NCI-H2196 (cell line): ENCODE results near the gene AMD1.
"Not testable (repeated sequence)": the region's sequence is repeated elsewhere in the genome, so short reads cannot be mapped to it uniquely, and the experiment has no call there.

ENCODE experiments used
- DNase-seq: peaks from one replicate; lab custom pipeline; 2025; ENCODE audit not compliant: unreplicated experiment; lab: John Stamatoyannopoulos, UW

Gene AMD1

DNA sequence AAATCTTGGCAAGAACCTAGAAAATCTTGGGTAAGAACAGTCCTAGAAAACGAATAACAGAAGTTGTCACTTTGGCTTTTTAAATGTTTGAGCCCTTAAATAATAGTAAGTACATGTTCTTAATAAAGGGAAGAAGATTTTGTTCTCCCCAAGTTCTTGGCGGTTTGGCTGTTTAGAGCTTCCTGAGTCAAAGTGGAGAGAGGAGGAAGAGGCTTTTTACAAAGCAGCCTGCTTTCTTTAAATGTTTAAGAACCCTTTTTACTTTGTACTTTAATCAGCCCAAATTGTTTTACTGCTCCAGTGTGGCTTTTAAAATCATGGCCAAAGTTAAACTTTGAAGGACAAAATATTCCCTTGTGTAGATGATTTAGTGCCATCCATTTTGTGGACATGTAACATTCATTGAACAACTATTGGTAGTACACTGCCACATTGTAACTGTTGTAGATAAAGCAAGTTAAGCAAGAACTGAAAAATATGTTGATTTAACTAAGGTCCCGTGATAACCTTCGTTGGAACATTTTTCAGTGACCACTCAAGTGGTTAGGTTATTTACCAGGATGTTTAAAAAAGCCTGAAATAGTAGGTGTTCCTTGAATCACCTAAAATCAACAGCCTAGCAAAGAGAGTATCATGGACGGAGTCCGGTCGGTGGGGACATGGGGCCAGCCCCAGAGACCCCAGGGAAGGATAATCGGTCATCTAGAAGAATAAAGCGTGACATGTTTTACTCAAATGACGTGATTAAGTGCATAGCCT lies 2.4 kb downstream of the AMD1 start:
- no peak for DNase-seq

DNA sequence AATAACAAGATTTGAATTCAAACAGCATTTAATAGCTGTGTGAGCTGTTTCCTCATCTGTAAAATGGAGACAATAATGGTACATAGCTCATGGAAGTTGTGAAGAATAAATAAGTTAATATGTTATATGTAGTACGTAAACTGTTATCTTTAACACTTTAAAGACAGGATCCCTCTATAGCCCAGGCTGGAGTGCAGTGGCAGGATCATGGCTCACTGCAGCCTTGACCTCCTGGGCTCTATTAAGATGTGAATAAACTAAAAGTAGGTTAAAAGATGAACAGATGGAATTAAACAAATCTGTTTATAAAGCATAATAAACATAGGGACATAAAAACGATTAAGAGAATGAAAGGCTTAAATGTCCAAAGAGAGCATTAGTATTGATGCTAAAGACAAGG lies 3.0 kb downstream of the AMD1 start:
- no peak for DNase-seq

DNA sequence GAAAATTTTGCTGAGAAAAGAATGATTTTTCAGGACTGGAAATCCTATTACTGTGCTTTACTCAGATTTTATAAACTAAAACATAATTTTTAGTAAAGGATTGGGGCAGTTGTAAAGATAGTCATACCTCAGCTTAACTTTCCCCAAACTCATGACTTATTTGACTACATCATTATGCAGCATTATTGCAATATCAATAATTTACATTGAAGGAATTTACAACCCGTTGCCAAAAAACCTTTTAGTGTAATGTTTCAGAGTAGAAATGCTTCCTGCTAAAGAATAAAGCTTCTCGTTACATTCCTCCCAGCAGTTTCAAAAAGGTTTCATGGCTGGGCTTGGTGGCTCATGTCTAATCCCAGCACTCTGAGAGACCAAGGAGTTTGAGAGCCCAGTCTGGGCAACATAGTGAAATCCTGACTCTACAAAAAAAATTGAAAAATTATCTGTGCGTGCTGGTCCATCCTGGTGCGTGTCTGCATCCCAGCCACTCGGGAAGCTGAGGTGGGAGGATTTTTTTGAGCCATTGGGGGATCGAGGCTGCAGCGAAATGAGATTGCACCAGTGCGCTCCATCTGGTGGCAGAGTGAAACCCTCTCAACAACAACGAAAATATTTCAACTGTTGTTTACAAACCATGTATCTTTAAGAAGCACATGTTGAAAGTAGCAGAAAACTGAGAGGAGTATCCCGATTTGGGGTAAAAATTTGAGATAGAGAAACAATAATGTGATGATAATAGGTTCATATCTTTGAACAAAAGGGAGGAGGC lies 4.4 kb downstream of the AMD1 start:
- DNase-seq: no peak

DNA sequence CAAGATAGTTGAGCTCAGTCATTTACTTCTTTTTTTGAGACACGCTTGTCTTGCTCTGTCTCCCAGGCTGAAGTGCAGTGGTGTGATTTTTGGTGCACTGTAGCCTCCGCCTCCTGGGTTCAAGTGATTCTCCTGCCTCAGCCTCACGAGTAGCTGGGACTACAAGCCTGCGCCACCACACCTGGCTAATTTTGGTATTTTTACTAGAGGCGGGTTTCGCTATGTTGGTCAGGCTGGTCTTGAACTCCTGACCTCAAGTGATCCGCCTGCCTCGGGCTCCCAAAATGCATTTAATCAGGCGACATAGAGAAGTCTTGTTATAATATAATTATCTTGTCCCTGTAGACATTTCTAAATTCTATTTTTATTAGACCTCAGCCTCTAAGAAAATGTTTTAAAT lies 6.1 kb downstream of the AMD1 start:
- DNase-seq: no peak

DNA sequence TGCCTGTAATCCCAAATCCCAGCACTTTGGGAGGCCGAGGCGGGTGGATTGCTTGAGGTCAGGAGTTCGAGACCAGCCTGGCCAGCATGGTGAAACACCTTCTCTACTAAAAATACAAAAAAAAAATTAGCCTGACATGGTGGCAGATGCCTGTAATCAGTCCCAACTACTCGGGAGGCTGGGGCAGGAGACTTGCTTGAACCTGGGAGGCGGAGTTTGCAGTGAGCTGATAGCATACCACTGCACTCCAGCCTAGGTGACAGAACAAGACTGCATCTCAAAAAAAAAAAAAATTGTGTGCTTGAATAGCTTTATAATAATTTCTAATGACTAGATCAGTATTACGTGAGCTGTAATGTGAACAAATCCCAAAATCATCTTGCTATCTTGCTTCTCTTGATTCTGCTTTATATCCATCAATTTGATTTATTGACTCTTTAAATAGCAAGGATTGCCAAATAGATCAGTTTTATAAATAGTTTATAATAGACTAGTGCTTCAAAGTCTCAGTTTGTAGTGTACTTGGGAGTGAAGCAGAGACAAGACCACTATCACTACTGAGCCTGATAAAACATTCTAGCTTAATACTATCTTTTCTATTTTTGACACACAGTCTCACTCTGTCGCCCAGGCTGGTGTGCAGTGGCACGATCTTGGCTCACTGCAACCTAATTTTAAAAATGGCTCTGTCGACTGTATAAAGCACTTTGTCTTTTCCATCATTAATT lies 7.1 kb downstream of the AMD1 start:
- no peak for DNase-seq

DNA sequence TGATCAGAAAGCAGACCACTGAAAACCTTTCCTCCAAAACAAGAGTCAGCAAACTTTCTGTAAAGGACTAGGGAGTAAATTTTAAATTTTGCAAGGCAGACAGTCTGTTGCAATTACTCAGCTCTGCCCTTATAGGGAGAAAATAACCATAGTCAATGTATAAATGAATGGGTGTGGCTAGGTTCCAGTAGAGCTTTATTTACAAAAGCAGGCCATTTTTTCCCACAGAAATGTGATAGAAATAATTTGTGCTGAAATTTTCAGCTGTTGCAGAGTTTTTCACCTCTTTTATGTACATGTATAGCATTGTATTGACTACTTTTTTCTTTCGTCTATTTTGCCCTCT lies 7.7 kb downstream of the AMD1 start:
- DNase-seq: no peak

DNA sequence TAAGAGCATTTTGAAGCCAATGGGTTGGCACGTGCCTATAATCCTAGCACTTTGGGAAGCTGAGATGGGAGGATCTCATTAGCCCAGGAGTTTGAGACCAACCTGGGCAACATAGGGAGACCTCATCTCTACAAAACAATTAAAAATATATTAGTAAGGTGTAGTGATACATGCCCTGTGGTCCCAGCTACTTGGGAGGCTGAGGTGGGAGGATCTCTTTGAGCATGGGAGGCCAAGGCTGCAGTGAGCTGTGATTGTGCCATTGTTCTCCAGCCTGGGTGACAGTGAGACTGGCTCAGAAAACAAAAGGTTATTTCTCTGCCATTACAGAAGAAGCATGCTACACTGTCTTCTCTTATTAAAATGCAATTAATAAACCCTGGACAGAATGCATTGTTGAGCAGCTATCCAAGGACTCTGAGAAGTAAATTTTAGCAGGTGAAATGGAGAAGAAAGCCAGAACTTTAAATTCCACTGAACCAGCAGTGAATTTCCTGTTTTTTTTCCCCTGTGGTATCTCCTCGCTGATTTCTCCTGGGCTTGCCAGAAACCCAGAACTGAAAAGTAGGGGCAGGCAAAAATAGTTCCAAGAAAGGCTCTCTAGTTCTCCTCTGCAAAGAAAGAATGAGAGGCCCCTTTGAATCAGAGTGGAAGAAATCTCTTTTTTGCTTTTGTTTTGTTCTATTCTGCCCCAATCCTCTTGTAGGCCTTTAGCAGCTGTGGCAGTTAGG lies 8.4 kb downstream of the AMD1 start:
- DNase-seq: no peak

DNA sequence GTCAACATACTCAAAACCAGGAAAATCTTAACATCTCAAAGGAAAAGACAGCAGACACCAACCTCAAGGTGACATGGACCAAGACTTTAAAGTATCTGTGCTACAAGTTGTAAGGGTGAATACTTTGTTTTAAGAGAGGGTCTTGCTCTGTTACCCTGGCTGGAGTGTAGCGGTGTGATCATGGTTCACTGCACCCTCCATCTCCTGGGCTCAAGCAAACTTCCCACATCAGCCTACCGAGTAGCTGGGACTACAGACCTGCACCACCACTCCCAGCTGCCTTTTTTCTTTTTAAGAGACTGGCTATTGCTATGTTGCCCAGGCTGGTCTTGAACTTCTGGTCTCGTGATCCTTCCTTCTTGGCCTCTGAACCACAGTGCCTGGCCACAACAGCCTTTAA lies 9.7 kb downstream of the AMD1 start:
- no peak for DNase-seq

DNA sequence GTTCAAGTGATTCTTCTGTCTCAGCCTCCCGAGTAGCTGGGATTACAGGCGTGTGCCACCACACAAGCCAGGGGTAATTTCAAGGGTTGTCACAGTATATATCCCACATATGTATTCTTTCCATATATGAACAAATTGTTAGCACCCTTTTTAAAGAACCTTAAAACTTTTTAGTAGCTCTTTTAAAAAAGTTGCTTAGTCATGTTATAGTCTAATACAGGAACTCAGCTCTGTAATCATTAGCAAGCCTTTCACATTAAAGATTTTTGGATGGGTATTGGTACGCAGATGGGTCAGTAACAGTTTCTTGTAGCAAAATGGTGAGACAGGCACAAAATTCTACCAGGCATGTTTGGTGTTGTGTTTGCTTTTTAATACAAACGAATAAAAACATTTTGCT lies 10.9 kb downstream of the AMD1 start:
- DNase-seq: no peak

DNA sequence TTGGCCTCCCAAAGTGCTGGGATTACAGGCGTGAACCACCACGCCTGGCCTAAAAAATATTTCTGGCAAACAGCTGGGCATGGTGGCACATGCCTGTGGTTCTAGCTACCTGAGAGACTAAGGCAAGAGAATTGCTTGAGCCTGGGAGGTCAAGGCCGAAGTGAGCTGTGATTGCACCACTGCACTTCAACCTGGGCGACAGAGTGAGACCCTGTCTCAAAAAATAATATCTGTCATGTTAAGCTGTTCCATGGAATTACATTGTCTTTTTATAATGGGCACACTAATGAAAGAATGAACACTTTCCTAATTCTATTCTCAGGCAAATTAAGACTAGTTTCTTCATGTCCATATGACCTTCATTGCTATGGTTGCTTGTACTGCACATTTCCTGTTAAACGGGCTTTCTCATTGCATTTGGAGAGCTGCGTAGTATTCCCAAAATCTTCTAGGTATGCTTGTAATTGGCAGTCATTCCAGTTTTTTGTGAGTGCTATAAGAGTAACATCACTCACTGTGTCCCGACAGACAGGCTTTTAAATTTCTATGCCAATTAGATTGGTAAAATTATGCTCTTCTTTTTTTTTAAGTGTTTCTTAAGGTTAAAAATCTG lies 12.1 kb downstream of the AMD1 start:
- DNase-seq: no peak

DNA sequence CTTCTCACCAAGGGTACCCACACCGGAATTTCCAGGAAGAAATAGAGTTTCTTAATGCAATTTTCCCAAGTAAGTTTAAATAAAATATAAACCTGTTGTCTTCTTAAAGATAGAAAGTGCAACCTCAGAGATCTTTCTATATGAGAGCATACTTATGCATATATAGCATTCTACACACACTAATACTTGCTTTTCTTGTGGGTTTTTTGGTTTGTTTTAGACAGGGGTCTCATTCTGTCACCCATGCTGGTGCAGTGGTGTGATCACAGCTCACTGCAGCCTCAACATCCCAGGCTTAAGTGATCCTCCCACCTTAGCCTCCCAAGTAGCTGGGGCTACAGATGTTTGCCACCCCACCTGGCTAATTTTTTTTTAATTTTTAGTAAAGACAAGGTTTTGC lies 15.7 kb downstream of the AMD1 start:
- DNase-seq: no peak

DNA sequence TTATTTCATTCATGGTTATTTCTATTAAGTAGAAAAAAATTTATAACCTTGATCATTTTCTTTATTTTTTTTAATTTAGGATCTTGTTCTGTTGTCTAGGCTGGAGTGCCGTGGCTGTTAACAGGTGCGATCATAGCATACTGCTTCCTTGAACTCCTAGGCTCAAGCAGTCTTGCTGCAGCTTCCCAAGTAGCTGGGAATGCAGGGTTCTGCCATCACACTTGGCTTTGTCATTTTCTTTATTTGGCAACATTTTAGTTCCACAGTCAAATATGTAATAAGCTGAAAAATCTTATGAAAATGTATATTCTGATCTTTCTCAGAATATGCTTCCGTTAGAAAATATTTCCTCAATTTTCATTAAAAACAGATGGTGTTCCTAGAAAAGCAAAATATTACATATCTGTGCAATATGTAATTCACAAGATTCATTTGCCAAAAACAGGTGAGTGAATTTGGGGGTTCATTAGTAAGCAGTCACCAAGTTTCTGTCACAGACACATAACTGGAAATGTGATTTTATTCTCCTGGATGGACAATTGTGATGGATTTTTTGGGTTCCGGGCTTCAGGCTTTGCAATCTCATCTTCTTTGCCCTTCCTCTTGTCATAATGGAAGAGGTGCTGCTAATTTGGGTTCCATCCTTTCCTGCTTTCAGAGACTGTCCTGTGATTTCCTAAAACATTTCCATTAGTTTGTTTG lies 21.5 kb downstream of the AMD1 start:
- DNase-seq: no peak

DNA sequence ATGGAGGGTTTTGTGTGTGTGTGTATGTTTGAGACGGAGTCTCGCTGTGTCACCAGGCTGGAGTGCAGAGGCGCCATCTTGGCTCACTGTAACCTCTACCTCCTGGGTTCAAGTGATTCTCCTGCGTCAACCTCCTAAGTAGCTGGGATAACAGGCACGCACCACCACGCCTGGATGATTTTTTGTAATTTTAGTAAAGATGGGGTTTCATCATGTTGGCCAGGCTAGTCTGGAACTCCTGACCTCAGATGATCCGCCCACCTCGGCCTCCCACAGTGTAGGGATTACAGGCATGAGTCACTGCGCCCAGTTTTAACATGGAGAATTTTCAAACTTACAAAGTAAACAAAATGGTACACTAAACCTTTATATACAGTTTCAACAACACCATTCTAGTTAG lies 22.8 kb downstream of the AMD1 start:
- no peak for DNase-seq

DNA sequence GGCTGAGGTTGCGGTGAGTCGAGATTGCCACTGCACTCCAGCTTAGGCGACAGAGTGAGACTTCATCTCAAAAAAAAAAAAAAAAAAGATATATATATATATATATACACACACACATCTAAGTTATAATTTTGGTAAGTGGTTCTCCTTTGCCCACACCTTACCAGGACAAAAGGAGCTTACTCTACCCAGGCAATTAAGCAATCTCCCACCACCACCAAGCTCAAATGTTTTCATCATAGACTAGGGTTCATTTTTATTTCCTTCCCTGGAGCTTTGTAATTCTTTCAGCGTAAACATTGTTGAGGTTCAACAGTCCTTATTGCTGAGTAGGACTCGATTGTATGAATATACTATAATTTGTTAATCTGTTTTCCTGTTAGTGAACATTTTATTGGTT lies 23.5 kb downstream of the AMD1 start:
- no peak for DNase-seq

DNA sequence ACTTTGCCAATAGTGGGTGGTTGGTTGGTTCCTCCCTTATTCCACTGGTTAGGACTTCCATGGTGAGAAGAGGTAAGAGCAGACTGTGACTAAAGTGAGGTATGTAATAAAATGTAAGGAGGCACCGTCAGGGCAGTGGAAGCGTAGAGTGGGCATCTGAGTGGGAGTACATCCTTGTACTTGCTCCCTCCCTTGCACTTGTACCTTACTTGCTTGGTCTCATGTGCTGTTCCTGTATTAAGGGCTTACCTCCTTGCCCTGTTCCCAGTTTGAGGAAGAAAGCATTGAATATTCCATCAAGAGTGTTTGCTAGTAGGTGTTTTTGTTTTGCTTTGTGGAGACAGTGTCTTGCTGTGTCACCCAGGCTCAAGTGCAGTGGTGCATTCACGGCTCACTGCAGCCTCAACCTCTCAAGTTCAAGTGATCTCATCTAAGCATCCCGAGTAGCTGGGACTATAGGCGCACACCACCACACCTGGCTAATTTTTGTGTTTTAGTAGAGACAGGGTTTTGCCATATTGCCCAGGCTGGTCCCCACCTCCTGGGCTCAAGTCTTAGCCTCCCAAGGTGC lies 25.5 kb downstream of the AMD1 start:
- no peak for DNase-seq

DNA sequence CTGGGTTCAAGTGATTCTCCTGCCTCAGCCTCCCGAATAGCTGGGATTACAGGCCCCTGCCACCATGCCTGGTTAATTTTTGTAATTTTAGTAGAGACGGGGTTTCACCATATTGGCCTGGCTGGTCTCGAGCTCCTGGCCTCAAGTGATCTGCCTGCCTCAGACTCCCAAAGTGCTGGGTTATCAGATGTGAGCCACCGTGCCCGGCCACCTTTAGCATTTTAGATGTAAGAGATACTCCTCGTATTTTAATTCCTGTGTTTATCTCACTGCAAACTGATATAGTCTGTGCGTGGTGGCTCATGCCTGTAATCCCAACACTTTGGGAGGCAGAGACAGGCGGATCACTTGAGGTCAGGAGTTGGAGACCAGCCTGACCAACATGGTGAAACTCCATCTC lies 27.0 kb downstream of the AMD1 start:
- DNase-seq: not testable (repeated sequence)

DNA sequence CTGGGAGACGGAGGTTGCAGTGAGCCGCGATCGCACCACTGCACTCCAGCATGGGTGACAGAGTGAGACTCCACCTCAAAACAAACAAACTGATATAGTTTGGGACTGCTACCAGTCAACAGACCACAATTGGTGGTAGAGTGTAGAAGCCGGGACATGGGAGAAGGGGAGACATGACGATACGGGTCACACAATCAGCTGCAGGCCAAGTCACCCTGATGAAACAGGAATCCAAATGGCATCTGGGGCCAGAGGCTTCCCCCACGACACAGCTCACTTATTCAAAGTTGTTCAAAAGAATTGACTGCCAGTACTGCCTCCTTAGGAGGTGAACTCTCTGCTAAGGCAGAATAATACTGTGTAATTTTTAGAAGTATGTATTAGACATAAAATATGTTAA lies 27.5 kb downstream of the AMD1 start:
- DNase-seq: no peak

DNA sequence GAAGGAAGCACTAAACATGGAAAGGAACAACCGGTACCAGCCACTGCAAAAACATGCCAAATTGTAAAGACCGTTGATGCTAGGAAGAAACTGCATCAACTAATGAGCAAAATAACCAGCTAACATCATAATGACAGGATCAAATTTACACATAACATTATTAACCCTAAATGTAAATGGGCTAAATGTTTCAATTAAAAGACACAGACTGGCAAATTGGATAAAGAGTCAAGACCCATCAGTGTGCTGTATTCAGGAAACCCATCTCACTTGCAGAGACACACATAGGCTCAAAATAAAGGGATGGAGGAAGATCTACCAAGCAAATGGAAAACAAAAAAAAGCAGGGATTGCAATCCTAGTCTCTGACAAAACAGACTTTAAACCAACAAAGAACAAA lies 31.7 kb downstream of the AMD1 start:
- not testable (repeated sequence) for DNase-seq

DNA sequence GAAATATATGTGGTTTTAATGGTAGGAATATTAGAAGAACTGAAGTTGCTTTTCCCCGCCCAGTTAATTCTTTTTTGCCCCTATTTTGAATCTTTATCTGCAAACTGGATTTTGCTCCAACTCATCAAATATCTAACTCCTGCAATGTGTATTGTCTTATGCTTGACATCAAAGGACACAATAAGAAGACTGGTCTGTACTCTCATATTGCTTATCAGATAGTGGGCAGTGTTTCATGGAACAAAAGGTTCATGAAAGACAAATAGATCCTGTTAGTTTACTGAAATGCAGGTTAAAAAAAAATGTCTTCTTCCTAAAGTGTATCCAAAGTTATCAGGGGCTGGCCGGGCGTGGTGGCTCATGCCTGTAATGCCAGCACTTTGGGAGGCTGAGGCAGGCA lies 56.2 kb downstream of the AMD1 start:
- no peak for DNase-seq

DNA sequence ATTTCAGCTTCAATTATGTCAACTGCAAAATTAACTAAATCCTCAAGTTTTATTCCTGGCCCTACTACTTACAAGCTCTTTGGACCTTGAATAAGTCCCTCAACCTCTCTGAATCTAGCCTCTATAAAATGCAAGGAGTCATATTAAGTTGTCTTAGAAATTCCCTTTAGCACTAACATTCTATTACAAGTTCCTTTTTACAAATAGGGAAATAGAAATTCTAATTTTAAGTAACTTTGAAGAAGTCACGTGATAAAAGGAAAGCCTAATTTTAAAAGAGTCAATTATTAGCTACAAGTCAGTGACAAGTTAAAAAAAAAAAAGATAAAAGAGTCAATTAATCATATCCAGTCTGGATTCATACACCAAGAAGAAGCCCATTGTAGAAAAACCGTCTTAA lies 59.3 kb downstream of the AMD1 start:
- no peak for DNase-seq
